Mesothelial cell of epicardium (in vitro differentiated cells): ENCODE measurements around the gene VAT1L. TPM values are rescaled to one million over a fixed set of nuclear protein-coding genes. Genes with fewer than 3 reads are reported as not detected.

ENCODE experiments used
- DNase-seq, 2 experiments: peaks; one replicate each; pipeline ENCODE4 v3.0.0; 2021; ENCODE audit warnings: low spot score in 2 of 2; ENCODE audit not compliant: unreplicated experiment in 2 of 2
- H3K27ac Mint-ChIP-seq: 2 replicates; pipeline ENCODE4 v1.8.0; 2021; ENCODE audit warnings: mixed read lengths
- H3K27me3 Mint-ChIP-seq: 2 replicates; pipeline ENCODE4 v1.8.0; 2021; ENCODE audit warnings: low read depth, mixed read lengths
- H3K36me3 Mint-ChIP-seq: 2 replicates; pipeline ENCODE4 v1.8.0; 2021; ENCODE audit warnings: mixed read lengths
- H3K4me1 Mint-ChIP-seq: 2 replicates; pipeline ENCODE4 v1.8.0; 2021; ENCODE audit warnings: mixed read lengths
- H3K4me3 Mint-ChIP-seq: 2 replicates; pipeline ENCODE4 v1.8.0; 2021; ENCODE audit warnings: mild to moderate bottlenecking, moderate library complexity, mixed read lengths
- H3K9me3 Mint-ChIP-seq: 2 replicates; pipeline ENCODE4 v1.8.0; 2021; ENCODE audit warnings: mixed read lengths
- total RNA-seq: library from RNA; stranded (reverse); gene quantifications from 3 replicates; pipeline ENCODE4 v1.2.1, GENCODE V29; 2021
- TF ChIP-seq, protein P1 (sequence below): fragments of 200-600 bp; sonication (generic); IDR thresholded peaks from one replicate; pipeline ENCODE4 v1.5.0; 2021; ENCODE audit warnings: antibody characterized with exemption; ENCODE audit not compliant: unreplicated experiment

The VAT1L gene
- total RNA-seq, 1 donor from 2014 or later = 6.3 TPM

DNA sequence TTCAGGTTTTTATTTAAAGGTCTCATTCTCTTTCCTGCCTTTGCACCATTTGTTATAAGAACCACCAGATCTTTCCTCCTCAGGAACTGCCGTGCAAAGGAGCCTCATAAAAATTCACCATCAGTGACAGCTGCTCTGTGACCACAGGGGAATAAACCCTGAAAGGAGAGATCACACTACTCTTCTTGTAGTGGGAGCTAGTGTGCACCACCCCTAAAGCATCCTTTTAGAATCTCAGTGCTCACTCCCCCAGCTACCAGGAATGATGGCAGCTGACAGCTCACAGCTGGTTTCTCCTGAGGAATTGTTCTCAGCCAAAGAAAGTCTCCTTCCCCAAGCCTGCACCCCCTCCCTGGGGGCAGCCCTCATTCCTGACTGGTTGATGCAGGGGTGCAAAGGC is 18.7 kb downstream of the VAT1L start:
- no peak for DNase-seq
- H3K4me3 Mint-ChIP-seq = no peak overlapping the region
- TF ChIP-seq, protein P1, sequence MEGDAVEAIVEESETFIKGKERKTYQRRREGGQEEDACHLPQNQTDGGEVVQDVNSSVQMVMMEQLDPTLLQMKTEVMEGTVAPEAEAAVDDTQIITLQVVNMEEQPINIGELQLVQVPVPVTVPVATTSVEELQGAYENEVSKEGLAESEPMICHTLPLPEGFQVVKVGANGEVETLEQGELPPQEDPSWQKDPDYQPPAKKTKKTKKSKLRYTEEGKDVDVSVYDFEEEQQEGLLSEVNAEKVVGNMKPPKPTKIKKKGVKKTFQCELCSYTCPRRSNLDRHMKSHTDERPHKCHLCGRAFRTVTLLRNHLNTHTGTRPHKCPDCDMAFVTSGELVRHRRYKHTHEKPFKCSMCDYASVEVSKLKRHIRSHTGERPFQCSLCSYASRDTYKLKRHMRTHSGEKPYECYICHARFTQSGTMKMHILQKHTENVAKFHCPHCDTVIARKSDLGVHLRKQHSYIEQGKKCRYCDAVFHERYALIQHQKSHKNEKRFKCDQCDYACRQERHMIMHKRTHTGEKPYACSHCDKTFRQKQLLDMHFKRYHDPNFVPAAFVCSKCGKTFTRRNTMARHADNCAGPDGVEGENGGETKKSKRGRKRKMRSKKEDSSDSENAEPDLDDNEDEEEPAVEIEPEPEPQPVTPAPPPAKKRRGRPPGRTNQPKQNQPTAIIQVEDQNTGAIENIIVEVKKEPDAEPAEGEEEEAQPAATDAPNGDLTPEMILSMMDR = no peak

DNA sequence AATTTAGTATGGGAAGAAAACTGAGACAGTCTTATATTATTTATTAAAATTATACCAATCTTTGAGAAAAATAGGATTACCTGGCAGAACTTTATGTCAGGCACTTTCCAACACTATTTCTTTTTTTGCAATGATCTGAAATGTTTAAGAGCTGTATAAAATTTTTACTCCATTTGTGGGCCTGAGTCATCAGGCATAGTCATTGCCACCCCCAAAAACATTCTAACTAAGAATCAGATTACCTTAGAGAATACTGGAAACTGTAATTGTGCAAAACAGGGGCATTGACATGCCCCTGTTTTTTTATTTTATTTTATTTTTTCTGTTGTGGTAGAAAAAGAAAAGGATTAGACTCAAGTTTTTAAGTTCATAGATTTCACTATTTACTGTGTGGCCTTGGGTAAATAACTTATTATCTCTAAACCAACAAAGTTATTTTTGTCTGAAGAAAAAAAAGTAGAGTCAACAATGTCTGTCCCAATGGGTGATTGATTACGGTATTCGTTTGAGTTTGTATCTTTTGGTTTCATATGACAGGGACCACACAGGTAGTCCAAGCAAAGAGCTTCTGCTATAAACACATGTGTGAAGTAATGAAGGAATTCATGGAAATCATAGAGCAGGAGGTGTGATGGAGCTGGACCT is 24.6 kb downstream of the VAT1L start:
- Mint-ChIP-seq H3K9me3 (peaks cover under 1% of the 10 kb centered on the region), H3K27ac (no peak overlapping the region), H3K27me3 (peaks cover 2% of the 10 kb centered on the region), H3K36me3 (no peaks in the 10 kb centered on the region), H3K4me1 (peaks cover 5% of the 10 kb centered on the region), H3K4me3 (no peak overlapping the region)
- TF ChIP-seq, protein P1 = no peak
- no peak for DNase-seq

More for the DNA sequence above, 18.7 kb downstream of the VAT1L start:
- peaks cover 9% of the 10 kb centered on the region for H3K27me3 Mint-ChIP-seq
- H3K36me3 Mint-ChIP-seq = no peaks in the 10 kb centered on the region
- H3K4me1 Mint-ChIP-seq = peaks cover 4% of the 10 kb centered on the region
- H3K9me3 Mint-ChIP-seq = peaks cover 7% of the 10 kb centered on the region
- H3K27ac Mint-ChIP-seq = no peak overlapping the region

DNA sequence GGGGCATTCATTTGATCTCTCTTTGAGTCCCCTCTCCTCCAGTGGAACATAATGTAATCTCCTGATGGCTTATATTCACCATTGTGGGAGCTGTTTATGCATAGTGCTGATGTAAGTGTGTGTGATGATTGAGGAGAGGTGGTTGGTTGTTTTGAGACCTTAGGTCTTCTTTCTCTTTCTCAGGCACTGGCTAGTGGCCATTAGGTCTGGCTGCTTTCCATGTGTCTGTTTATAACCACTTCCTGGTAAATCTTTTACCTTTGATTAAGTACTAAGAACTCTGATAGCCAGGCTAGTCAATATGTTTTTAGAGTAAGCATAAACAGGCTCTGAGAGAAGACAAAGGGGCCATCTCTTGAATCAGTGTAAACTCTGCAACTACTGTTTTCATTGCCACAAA is 27.9 kb downstream of the VAT1L start:
- peaks cover 2% of the 10 kb centered on the region for H3K27me3 Mint-ChIP-seq

DNA sequence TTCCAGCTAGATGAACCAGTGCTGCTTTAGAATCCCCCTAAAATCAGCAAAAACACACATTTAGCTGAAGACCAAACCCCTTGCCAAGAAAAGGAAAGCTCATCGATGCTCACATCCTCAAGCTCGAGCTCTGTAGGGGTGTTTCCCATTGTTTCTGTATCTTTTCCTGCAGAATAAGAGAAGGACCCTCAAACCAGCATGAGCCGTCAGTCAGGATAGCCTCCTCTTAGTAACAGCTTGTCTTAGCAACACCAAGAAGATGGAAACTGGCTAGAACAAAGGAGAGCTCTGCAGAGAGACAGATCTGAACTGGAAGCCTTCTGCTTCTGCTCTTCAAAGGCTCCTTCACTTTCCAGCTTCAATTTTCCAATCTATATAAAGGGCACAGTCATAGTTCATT is 32.0 kb downstream of the VAT1L start:
- peaks cover 16% of the 10 kb centered on the region for H3K4me1 Mint-ChIP-seq
- H3K27me3 Mint-ChIP-seq = peaks cover 2% of the 10 kb centered on the region
- no peak for DNase-seq
- no peak overlapping the region for H3K27ac Mint-ChIP-seq
- H3K36me3 Mint-ChIP-seq = no peaks in the 10 kb centered on the region
- no peaks in the 10 kb centered on the region for H3K9me3 Mint-ChIP-seq
- TF ChIP-seq, protein P1 = no peak
- no peak overlapping the region for H3K4me3 Mint-ChIP-seq

More for the DNA sequence above, 27.9 kb downstream of the VAT1L start:
- Mint-ChIP-seq H3K9me3 (no peaks in the 10 kb centered on the region), H3K27ac (no peak overlapping the region), H3K4me1 (peaks cover 5% of the 10 kb centered on the region), H3K4me3 (no peak overlapping the region), H3K36me3 (no peaks in the 10 kb centered on the region)
- no peak for DNase-seq
- TF ChIP-seq, protein P1 = no peak

DNA sequence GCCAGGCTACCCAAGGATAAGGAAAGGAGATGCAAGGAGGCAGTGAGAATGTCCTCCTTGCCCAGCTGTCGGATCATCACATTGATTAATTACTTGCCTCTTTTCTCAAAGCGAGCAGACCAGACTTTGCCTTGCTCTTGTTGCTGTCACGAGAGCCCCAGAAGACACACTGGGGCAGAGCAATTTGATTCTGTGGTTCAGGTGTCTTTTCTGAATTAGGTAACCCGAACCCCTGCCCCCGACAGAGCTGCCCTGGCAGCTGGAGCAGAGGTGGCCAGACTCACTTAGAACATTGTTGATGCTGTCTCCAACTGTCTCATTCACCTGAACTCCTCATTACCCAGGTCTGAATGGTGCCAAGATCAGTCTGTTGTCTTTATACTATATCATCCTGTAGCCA is 34.3 kb downstream of the VAT1L start:
- Mint-ChIP-seq H3K9me3 (no peaks in the 10 kb centered on the region), H3K36me3 (no peaks in the 10 kb centered on the region), H3K27me3 (peaks cover 2% of the 10 kb centered on the region), H3K4me1 (peaks cover 16% of the 10 kb centered on the region), H3K4me3 (no peak overlapping the region), H3K27ac (no peak overlapping the region)
- TF ChIP-seq, protein P1 = no peak
- no peak for DNase-seq

DNA sequence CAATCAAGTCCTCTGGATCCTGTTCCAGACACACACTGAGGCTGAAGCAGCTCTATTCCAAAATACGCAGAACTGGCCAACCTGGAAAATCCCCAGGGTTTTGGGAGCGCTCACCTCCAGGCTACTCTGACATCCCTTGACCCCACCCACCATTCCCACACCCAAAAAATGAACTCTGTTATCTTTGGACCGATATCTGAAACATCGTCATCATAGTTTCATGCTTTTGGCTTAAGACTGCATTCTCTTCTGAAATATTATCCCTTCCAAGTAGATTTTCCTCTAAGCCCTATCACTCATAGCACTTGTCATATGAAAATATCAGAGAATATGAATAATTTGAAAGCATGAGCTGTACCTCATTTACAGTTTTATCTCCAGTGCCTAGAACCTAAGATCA is 34.7 kb downstream of the VAT1L start:
- Mint-ChIP-seq H3K4me1 (peaks cover 18% of the 10 kb centered on the region), H3K27ac (no peak overlapping the region), H3K9me3 (no peaks in the 10 kb centered on the region), H3K27me3 (peaks cover 2% of the 10 kb centered on the region), H3K4me3 (no peak overlapping the region), H3K36me3 (no peaks in the 10 kb centered on the region)
- TF ChIP-seq, protein P1 = no peak
- DNase-seq = no peak
